ENCODE data around the gene FAM193A.

Gene FAM193A

DNA sequence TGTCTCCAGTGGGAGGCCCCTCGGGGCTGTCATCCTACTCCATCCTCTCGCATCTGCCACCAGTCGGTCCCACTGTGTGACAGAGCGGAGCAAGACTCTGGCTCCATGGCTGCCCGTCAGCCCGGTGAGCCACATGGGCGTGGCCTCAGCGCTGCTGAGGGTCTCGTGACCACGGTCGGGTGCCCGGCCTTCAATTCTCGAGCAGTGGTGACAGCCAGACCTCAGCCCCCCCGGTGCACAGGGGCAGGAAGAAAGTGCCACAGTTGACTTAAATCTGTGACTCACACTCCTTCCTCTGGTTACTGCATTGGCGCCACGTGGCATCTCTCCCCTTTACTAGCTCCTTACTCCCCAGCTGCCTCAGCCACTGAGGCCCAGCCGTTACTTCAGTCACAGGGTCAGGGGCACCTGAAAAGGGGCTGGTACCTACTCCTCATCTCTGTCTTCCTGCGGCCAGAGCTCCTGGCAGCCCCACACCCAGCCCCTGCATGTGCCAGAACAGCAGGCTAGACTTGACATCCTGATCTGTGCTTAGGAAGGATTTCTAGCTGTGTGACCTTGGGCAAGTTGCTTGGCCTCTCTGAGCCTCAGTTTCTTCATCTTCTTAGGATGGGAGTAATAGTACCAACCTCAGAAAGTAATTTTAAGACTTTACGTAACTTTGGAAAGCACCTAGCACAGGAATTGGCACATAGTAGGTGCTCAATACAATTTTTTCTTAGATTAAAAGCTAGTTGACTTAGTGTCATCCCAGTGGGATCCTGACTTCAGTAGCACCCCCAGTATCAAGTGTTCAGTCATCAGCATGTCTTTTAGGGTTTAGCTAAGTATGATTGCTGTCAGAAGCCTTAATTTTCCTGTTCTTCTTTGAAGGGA lies 153.6 kb downstream of the FAM193A start:
- H3K9ac ChIP-seq (ENCODE audit: low read length), result no peak overlapping the region
- no peaks in the 10 kb centered on the region for H3K79me2 ChIP-seq (ENCODE audit: control insufficient read depth, insufficient read depth, low read length)
- DNase-seq, result no peak
- H3K18ac ChIP-seq (ENCODE audit: low read length), result no peak overlapping the region
- no peak overlapping the region for H2BK5ac ChIP-seq (ENCODE audit: low read length)
- no peak overlapping the region for H3K4me3 ChIP-seq (ENCODE audit: low read length)
- H2AK5ac ChIP-seq (ENCODE audit: low read length), result no peak overlapping the region
- H3K27ac ChIP-seq (ENCODE audit: low read depth, low read length), result no peak overlapping the region
- H3K79me1 ChIP-seq (ENCODE audit: low read length), result no peaks in the 10 kb centered on the region
- H3K4ac ChIP-seq (ENCODE audit: low read depth, low read length), result no peak overlapping the region
- no peak overlapping the region for H2BK120ac ChIP-seq (ENCODE audit: low read depth, low read length)
- H3K4me2 ChIP-seq (ENCODE audit: low read length), result no peak overlapping the region
- no CpG with 5 or more reads among the region's 19 CpGs for WGBS (ENCODE audit: extremely low coverage, insufficient coverage, low lambda C conversion rate)
- no peak overlapping the region for H3K56ac ChIP-seq (ENCODE audit: low read length)
- H4K8ac ChIP-seq (ENCODE audit: low read depth, low read length), result no peak overlapping the region
- H3K23ac ChIP-seq (ENCODE audit: low read length), result no peak overlapping the region
- H4K5ac ChIP-seq (ENCODE audit: low read length), result no peak overlapping the region
- H3K36me3 ChIP-seq (ENCODE audit: control insufficient read depth, insufficient read depth, low read length), result peaks cover 20% of the 10 kb centered on the region
- H3K4me1 ChIP-seq (ENCODE audit: control insufficient read depth, low read depth, low read length), result no peaks in the 10 kb centered on the region
- H2BK15ac ChIP-seq (replicated peaks; ENCODE audit: low read depth), result no peak overlapping the region
- H3K27me3 ChIP-seq (ENCODE audit: insufficient read depth, low read length, poor library complexity), result no peaks in the 10 kb centered on the region

DNA sequence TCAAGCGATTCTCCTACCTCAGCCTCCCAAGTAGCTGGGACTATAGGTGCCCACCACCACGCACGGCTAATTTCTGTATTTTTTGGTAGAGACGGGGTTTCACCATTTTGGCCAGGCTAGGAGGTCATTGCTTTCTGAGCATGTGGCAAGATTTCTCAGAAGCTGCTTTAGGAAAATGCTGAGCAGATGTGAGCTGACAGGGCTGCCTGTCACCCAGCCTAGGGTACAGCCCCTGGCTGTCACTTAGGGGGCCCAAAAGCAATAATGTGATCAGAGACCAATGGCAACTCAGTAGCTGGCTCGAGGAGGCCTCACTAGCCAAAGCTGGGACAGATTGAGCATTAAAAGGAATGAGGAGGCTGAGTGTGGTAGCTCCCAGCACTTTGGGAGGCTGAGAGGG lies 154.9 kb downstream of the FAM193A start:
- no peaks in the 10 kb centered on the region for H3K79me2 ChIP-seq (ENCODE audit: control insufficient read depth, insufficient read depth, low read length)
- H3K27me3 ChIP-seq (ENCODE audit: insufficient read depth, low read length, poor library complexity), result no peaks in the 10 kb centered on the region
- no peak overlapping the region for H2BK15ac ChIP-seq (replicated peaks; ENCODE audit: low read depth)
- no peaks in the 10 kb centered on the region for H3K79me1 ChIP-seq (ENCODE audit: low read length)
- no peak overlapping the region for H4K5ac ChIP-seq (ENCODE audit: low read length)
- H3K4me2 ChIP-seq (ENCODE audit: low read length), result no peak overlapping the region
- no peak overlapping the region for H3K18ac ChIP-seq (ENCODE audit: low read length)
- H3K56ac ChIP-seq (ENCODE audit: low read length), result no peak overlapping the region
- WGBS (ENCODE audit: extremely low coverage, insufficient coverage, low lambda C conversion rate), result no CpG with 5 or more reads among the region's 5 CpGs
- H3K4ac ChIP-seq (ENCODE audit: low read depth, low read length), result no peak overlapping the region
- no peak overlapping the region for H3K27ac ChIP-seq (ENCODE audit: low read depth, low read length)
- H3K4me1 ChIP-seq (ENCODE audit: control insufficient read depth, low read depth, low read length), result no peaks in the 10 kb centered on the region
- no peak overlapping the region for H3K4me3 ChIP-seq (ENCODE audit: low read length)
- DNase-seq, result no peak
- H2AK5ac ChIP-seq (ENCODE audit: low read length), result no peak overlapping the region
- no peak overlapping the region for H2BK120ac ChIP-seq (ENCODE audit: low read depth, low read length)
- H3K23ac ChIP-seq (ENCODE audit: low read length), result no peak overlapping the region
- no peak overlapping the region for H4K8ac ChIP-seq (ENCODE audit: low read depth, low read length)
- H2BK5ac ChIP-seq (ENCODE audit: low read length), result no peak overlapping the region
- no peak overlapping the region for H3K9ac ChIP-seq (ENCODE audit: low read length)
- peaks cover 21% of the 10 kb centered on the region for H3K36me3 ChIP-seq (ENCODE audit: control insufficient read depth, insufficient read depth, low read length)

DNA sequence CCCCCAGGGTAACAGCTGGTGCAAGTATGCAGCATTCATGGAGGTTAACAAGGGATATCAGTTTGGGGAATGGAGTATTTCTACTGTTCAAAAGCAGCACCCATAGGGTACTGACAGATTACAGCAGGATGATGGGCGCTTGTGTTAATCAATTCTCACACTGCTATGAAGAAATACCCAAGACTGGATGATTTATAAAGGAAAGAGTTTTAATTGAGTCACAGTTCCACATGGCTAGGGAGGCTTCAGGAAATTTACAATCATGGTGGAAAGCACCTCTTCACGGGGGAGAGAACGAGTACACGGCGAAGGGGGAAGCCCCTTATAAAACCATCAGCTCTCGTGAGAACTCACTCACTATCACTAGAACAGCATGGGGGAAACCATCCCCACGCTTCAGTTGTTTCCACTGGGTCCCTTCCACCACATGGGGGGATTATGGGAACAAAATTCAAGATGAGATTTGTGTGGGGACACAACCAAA lies 155.5 kb downstream of the FAM193A start:
- no peak overlapping the region for H3K9ac ChIP-seq (ENCODE audit: low read length)
- H3K56ac ChIP-seq (ENCODE audit: low read length), result no peak overlapping the region
- H3K36me3 ChIP-seq (ENCODE audit: control insufficient read depth, insufficient read depth, low read length), result peaks cover 27% of the 10 kb centered on the region
- no peak overlapping the region for H3K18ac ChIP-seq (ENCODE audit: low read length)
- no peak overlapping the region for H2AK5ac ChIP-seq (ENCODE audit: low read length)
- no peak overlapping the region for H2BK120ac ChIP-seq (ENCODE audit: low read depth, low read length)
- H2BK5ac ChIP-seq (ENCODE audit: low read length), result no peak overlapping the region
- no peak overlapping the region for H3K4me2 ChIP-seq (ENCODE audit: low read length)
- H3K4me1 ChIP-seq (ENCODE audit: control insufficient read depth, low read depth, low read length), result no peaks in the 10 kb centered on the region
- no peak overlapping the region for H3K4ac ChIP-seq (ENCODE audit: low read depth, low read length)
- H3K27ac ChIP-seq (ENCODE audit: low read depth, low read length), result no peak overlapping the region
- no peak overlapping the region for H2BK15ac ChIP-seq (replicated peaks; ENCODE audit: low read depth)
- no peak overlapping the region for H3K4me3 ChIP-seq (ENCODE audit: low read length)
- no peak overlapping the region for H4K5ac ChIP-seq (ENCODE audit: low read length)
- H3K79me2 ChIP-seq (ENCODE audit: control insufficient read depth, insufficient read depth, low read length), result no peaks in the 10 kb centered on the region
- no peaks in the 10 kb centered on the region for H3K79me1 ChIP-seq (ENCODE audit: low read length)
- DNase-seq, result no peak
- no peak overlapping the region for H4K8ac ChIP-seq (ENCODE audit: low read depth, low read length)
- H3K27me3 ChIP-seq (ENCODE audit: insufficient read depth, low read length, poor library complexity), result no peaks in the 10 kb centered on the region
- no CpG with 5 or more reads among the region's 7 CpGs for WGBS (ENCODE audit: extremely low coverage, insufficient coverage, low lambda C conversion rate)
- no peak overlapping the region for H3K23ac ChIP-seq (ENCODE audit: low read length)

DNA sequence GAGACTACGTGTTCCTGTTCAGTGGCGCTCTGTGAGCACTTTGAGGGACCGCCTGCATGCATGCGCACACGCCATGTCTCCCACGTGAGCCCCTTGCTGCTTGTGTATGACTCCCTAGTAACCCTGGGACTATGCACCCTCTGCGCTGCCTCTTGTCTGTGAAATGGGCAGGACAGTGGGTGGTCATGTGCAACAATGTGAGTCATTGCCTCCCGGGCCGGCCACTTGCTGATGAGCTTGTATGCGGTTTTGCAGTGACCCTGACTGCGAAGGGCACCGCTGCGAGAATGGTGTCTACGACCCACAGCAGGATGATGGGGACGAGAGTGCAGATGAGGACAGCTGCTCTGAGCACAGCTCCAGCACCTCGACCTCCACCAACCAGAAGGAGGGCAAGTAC lies 158.2 kb downstream of the FAM193A start:
- Histone ChIP-seq H3K23ac (ENCODE audit: low read length) (no peak overlapping the region), H3K18ac (ENCODE audit: low read length) (no peak overlapping the region), H3K36me3 (ENCODE audit: control insufficient read depth, insufficient read depth, low read length) (peaks cover 23% of the 10 kb centered on the region), H3K4me1 (ENCODE audit: control insufficient read depth, low read depth, low read length) (no peaks in the 10 kb centered on the region), H2BK120ac (ENCODE audit: low read depth, low read length) (no peak overlapping the region), H3K27ac (ENCODE audit: low read depth, low read length) (no peak overlapping the region), H3K79me2 (ENCODE audit: control insufficient read depth, insufficient read depth, low read length) (no peaks in the 10 kb centered on the region), H3K9ac (ENCODE audit: low read length) (no peak overlapping the region), H3K4me3 (ENCODE audit: low read length) (no peak overlapping the region), H4K5ac (ENCODE audit: low read length) (no peak overlapping the region), H2BK15ac (replicated peaks; ENCODE audit: low read depth) (no peak overlapping the region), H2AK5ac (ENCODE audit: low read length) (no peak overlapping the region), H4K8ac (ENCODE audit: low read depth, low read length) (no peak overlapping the region), H3K4me2 (ENCODE audit: low read length) (no peak overlapping the region), H3K56ac (ENCODE audit: low read length) (no peak overlapping the region), H3K4ac (ENCODE audit: low read depth, low read length) (no peak overlapping the region), H2BK5ac (ENCODE audit: low read length) (no peak overlapping the region), H3K27me3 (ENCODE audit: insufficient read depth, low read length, poor library complexity) (no peaks in the 10 kb centered on the region), H3K79me1 (ENCODE audit: low read length) (no peaks in the 10 kb centered on the region)
- WGBS (ENCODE audit: extremely low coverage, insufficient coverage, low lambda C conversion rate), result no CpG with 5 or more reads among the region's 16 CpGs
- no peak for DNase-seq

DNA sequence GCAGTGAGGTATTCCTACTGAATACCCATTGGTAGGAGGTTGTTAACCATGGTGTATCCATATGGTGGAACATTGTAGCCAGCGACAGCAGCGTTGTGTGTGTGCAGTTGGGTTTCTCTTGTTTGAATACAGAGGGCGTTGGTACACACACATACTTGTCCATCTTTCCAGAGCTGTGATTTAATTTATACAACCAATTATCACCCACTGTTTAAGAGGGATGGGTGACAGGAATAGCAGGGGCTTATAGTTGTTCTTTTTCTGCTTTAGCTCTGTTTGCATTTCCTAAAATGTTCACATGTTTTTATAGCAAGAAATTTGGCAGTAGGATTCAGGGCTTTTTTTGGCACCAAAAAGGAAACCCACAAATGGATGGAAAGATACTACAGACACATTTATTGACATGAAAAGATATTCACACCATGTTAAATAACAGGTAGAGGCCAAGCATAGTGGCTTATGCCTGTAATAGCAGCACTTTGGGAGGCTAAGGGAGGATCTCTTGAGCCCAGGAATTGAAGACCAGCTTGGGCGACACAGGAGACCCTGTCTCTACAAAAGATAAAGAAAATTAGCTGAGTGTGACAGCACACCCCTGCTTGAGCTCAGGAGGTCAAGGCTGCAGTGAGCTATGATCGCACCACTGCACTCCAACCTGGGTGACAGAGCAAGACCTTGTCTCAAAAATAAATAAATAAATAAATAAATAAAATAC lies 159.1 kb downstream of the FAM193A start:
- H2BK120ac ChIP-seq (ENCODE audit: low read depth, low read length), result no peak overlapping the region
- no peaks in the 10 kb centered on the region for H3K27me3 ChIP-seq (ENCODE audit: insufficient read depth, low read length, poor library complexity)

More for the DNA sequence above, 159.1 kb downstream of the FAM193A start:
- H3K18ac ChIP-seq (ENCODE audit: low read length), result no peak overlapping the region
- WGBS (ENCODE audit: extremely low coverage, insufficient coverage, low lambda C conversion rate), result no CpG with 5 or more reads among the region's 5 CpGs
- no peak overlapping the region for H3K23ac ChIP-seq (ENCODE audit: low read length)
- no peaks in the 10 kb centered on the region for H3K4me1 ChIP-seq (ENCODE audit: control insufficient read depth, low read depth, low read length)
- H3K27ac ChIP-seq (ENCODE audit: low read depth, low read length), result no peak overlapping the region
- no peak for DNase-seq
- no peak overlapping the region for H3K9ac ChIP-seq (ENCODE audit: low read length)
- H3K4me3 ChIP-seq (ENCODE audit: low read length), result no peak overlapping the region
- no peaks in the 10 kb centered on the region for H3K79me2 ChIP-seq (ENCODE audit: control insufficient read depth, insufficient read depth, low read length)
- no peak overlapping the region for H3K4me2 ChIP-seq (ENCODE audit: low read length)
- peaks cover 23% of the 10 kb centered on the region for H3K36me3 ChIP-seq (ENCODE audit: control insufficient read depth, insufficient read depth, low read length)
- no peak overlapping the region for H3K4ac ChIP-seq (ENCODE audit: low read depth, low read length)
- H3K79me1 ChIP-seq (ENCODE audit: low read length), result no peaks in the 10 kb centered on the region
- H2AK5ac ChIP-seq (ENCODE audit: low read length), result no peak overlapping the region
- no peak overlapping the region for H3K56ac ChIP-seq (ENCODE audit: low read length)
- H2BK15ac ChIP-seq (replicated peaks; ENCODE audit: low read depth), result no peak overlapping the region
- H4K8ac ChIP-seq (ENCODE audit: low read depth, low read length), result no peak overlapping the region
- H4K5ac ChIP-seq (ENCODE audit: low read length), result no peak overlapping the region
- H2BK5ac ChIP-seq (ENCODE audit: low read length), result no peak overlapping the region

All from mesendoderm (in vitro differentiated cells).